Gastrocnemius medialis (tissue), 4 donors: Measurements from ENCODE around the gene CDKN3.

Source experiments
- CTCF ChIP-seq, 5 experiments: fragments of 450-650 bp in 3 of 5; fragments of 200-600 bp in 2 of 5; sonication (generic) in 2 of 5; IDR thresholded peaks in 4 of 5; conservative IDR thresholded peaks in 1 of 5; 1 replicate in 4 of 5; 2 replicates in 1 of 5; pipeline ENCODE4 v1.5.1; 2016 to 2019; ENCODE audit warnings: antibody characterized with exemption in 5 of 5, mild to moderate bottlenecking in 3 of 5, moderate library complexity in 3 of 5
- POLR2A ChIP-seq, 2 donors: fragments of 450-650 bp; IDR thresholded peaks; one replicate each; pipeline ENCODE4 v1.6.1; 2017; ENCODE audit warnings: antibody characterized with exemption in 2 of 2, mild to moderate bottlenecking in 2 of 2, moderate library complexity in 2 of 2

DNA sequence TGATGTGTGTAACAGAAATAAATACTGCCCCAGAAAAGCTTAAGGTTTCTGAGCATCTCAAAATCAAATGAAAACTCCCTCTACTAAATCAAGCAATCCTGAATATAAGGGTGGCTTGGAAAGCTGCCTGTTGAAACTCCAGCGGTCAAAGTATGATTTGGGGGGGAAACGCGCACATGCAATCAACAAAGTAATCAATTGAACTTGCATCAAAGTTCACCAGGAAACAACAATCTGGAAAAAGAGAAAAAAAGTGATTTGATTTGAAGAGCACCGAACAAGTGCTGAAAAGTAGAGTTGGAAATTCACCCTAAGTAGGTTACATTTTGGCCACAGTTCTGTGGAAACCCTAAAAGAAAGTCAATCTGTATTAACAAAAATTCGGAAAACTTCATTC, 43.7 kb downstream of the CDKN3 start:
- TF ChIP-seq CTCF (IDR thresholded peaks at IDR 0.05 in 4 of 5, conservative IDR thresholded peaks at IDR 0.05 in 1 of 5) = no peak
- no peak for TF ChIP-seq POLR2A (IDR thresholded peaks at IDR 0.05)
